HG03469 (cell line): ENCODE results near the gene OR52E2.

Source experiments
- ATAC-seq: cut with Tn5 transposase; IDR thresholded peaks from one replicate; pipeline ENCODE4 v1.9.1; 2021; ENCODE audit warnings: mild to moderate bottlenecking, moderate library complexity, moderate number of reproducible peaks; ENCODE audit not compliant: unreplicated experiment

The OR52E2 gene

GRCh38 chr11:5021996-5022395, 37.4 kb downstream of the OR52E2 start:
- no peak for ATAC-seq

DNA sequence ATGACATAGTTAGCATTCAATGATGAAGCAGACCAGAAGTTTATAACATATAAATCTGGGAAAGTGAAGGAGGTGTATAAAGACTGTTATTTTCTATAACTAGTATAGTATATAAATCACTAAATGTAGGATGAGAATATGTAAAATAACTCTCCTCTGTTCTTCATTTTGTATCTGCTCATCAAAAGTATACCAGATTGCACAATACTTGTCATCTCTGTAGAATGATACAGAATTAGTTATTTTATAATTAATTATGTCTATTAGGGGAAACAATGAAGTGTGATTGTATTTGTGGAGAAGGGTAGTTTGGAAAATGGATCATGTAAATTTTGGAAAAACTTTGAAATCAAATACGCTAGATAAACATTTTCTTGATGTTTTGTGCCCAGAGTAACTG, 46.4 kb downstream of the OR52E2 start:
- ATAC-seq: no peak

- ATAC-seq: no peak
These were observed 48.2 kb downstream of the OR52E2 start for GRCh38 chr11:5011254-5011653.
